PC-3 (cell line): ENCODE data around the gene STX11. TPM values are rescaled to one million over a fixed set of nuclear protein-coding genes. Genes with fewer than 3 reads are reported as not detected.

Source experiments
- ATAC-seq: fragments of 200-7000 bp; cut with Tn5 transposase; 2 replicates; pipeline ENCODE4 v1.9.1; 2020; ENCODE audit warnings: mild to moderate bottlenecking, moderate library complexity
- BruUV-seq: library from RNA; stranded (reverse); fragments of 400-500 nt; replicated peaks from 2 replicates; lab custom pipeline; 2021; lab: Mats Ljungman, UMichigan
- CTCF ChIA-PET: fragments of 300-600 bp; sonication (Branson Sonifier 250); formaldehyde crosslinking; loops from one replicate; lab custom pipeline; 2022; ENCODE audit warnings: antibody characterized with exemption; lab: Charles Lee
- POLR2A ChIA-PET: fragments of 300-600 bp; sonication (Branson Sonifier 250); formaldehyde crosslinking; loops from one replicate; lab custom pipeline; 2022; ENCODE audit warnings: antibody characterized with exemption; ENCODE audit not compliant: unreplicated experiment; lab: Charles Lee
- DNase-seq: peaks from one replicate; pipeline ENCODE4 v3.0.0-alpha.2; 2015
- H2AFZ ChIP-seq: fragments of 300-600 bp; sonication (generic); 2 replicates; pipeline ENCODE4 v1.6.0; 2016; ENCODE audit warnings: antibody characterized with exemption, low read length
- H3F3A ChIP-seq: fragments of 300-600 bp; sonication (generic); one replicate; pipeline ENCODE4 v1.6.0; 2017; ENCODE audit warnings: antibody characterized with exemption, low read length, control low read depth, mild to moderate bottlenecking; ENCODE audit not compliant: unreplicated experiment
- H3K27ac ChIP-seq: fragments of 300-600 bp; sonication (generic); 2 replicates; pipeline ENCODE4 v1.5.1; 2016; ENCODE audit warnings: mild to moderate bottlenecking, low read length
- H3K27me3 ChIP-seq: fragments of 300-600 bp; sonication (generic); 2 replicates; pipeline ENCODE4 v1.6.1; 2016; ENCODE audit warnings: low read length, mixed read lengths
- H3K36me3 ChIP-seq: fragments of 300-600 bp; sonication (generic); 2 replicates; pipeline ENCODE4 v1.6.1; 2016; ENCODE audit warnings: low read depth, mixed run types, low read length, mixed read lengths
- H3K4me1 ChIP-seq: fragments of 300-600 bp; sonication (generic); 2 replicates; pipeline ENCODE4 v1.5.1; 2016; ENCODE audit warnings: low read length; ENCODE audit not compliant: insufficient read depth
- H3K4me2 ChIP-seq: fragments of 300-600 bp; sonication (generic); 2 replicates; pipeline ENCODE4 v1.6.0; 2016; ENCODE audit warnings: low read length
- H3K4me3 ChIP-seq: fragments of 300-600 bp; sonication (generic); 2 replicates; pipeline ENCODE4 v1.5.1; 2016; ENCODE audit warnings: mild to moderate bottlenecking, low read length, mixed read lengths
- H3K79me2 ChIP-seq: fragments of 300-600 bp; sonication (generic); 2 replicates; pipeline ENCODE4 v1.6.1; 2017; ENCODE audit warnings: low read length, mixed read lengths
- H3K9ac ChIP-seq: fragments of 300-600 bp; sonication (generic); 2 replicates; pipeline ENCODE4 v1.6.0; 2016; ENCODE audit warnings: mild to moderate bottlenecking, low read length
- H3K9me2 ChIP-seq: fragments of 300-600 bp; sonication (generic); replicated peaks from 2 replicates; pipeline ENCODE4 v1.6.1; 2016; ENCODE audit warnings: mixed run types, low read length, mixed read lengths
- H3K9me3 ChIP-seq: fragments of 300-600 bp; sonication (generic); 2 replicates; pipeline ENCODE4 v1.6.1; 2016; ENCODE audit warnings: low read length, mixed read lengths
- H4K20me1 ChIP-seq: fragments of 300-600 bp; sonication (generic); 2 replicates; pipeline ENCODE4 v1.6.1; 2016; ENCODE audit warnings: low read length, mixed read lengths
- CTCF ChIP-seq: fragments of 300-600 bp; sonication (generic); conservative IDR thresholded peaks from 2 replicates; pipeline ENCODE4 v1.5.1; 2017; ENCODE audit warnings: antibody characterized with exemption, low read depth, mild to moderate bottlenecking, low read length
- EZH2 ChIP-seq: fragments of 300-600 bp; sonication (generic); IDR thresholded peaks from one replicate; pipeline ENCODE4 v1.6.1; 2017; ENCODE audit warnings: antibody characterized with exemption, mild to moderate bottlenecking, low read length; ENCODE audit not compliant: unreplicated experiment
- EZH2phosphoT487 ChIP-seq: fragments of 300-600 bp; sonication (generic); IDR thresholded peaks from 2 replicates; pipeline ENCODE4 v1.6.1; 2018; ENCODE audit warnings: mild to moderate bottlenecking, antibody characterized with exemption, low read length, borderline replicate concordance
- intact Hi-C: fragments of 100-400 bp; cut with micrococcal nuclease; formaldehyde crosslinking; loops from 2 replicates; pipeline ENCODE4 v1.9.0; 2023
- total RNA-seq: library from RNA; depleted of rRNA; stranded (reverse); fragments of >200 nt; gene quantifications from 2 replicates; pipeline ENCODE4 v1.2.3, GENCODE V29; 2014

The STX11 gene
- total RNA-seq, 1 experiment from 2014 or later = 1.5 TPM

GRCh38 chr6:144195671-144196270, 45.5 kb downstream of the STX11 start:
- POLR2A ChIA-PET = no interaction called here
- Histone ChIP-seq H3K4me1 (peaks cover 11% of the 10 kb centered on the region), H4K20me1 (no peaks in the 10 kb centered on the region), H3K79me2 (no peaks in the 10 kb centered on the region), H3K9me2 (no peaks in the 10 kb centered on the region), H3K9me3 (no peaks in the 10 kb centered on the region), H3K27ac (peak overlapping the region; percentile 38; the same call in 1 of the 2 replicates), H3K4me2 (0 out of 2 replicates have a peak overlapping the region, but pooled peaks have one; percentile 8), H3K27me3 (no peaks in the 10 kb centered on the region), H3K36me3 (no peaks in the 10 kb centered on the region), H2AFZ (no peak overlapping the region; the same call in 1 of the 2 replicates), H3K4me3 (no peak overlapping the region), H3K9ac (no peak overlapping the region), H3F3A (no peaks in the 10 kb centered on the region)
- ATAC-seq = peak; percentile 58; the same call in 1 of the 2 replicates
- intact Hi-C loops = no loop called here
- TF ChIP-seq EZH2phosphoT487 = no peak
- no peak for TF ChIP-seq CTCF
- no peak for TF ChIP-seq EZH2
- peak; percentile 87 for DNase-seq
- CTCF ChIA-PET = no interaction called here
- no TSS peak for BruUV-seq

DNA sequence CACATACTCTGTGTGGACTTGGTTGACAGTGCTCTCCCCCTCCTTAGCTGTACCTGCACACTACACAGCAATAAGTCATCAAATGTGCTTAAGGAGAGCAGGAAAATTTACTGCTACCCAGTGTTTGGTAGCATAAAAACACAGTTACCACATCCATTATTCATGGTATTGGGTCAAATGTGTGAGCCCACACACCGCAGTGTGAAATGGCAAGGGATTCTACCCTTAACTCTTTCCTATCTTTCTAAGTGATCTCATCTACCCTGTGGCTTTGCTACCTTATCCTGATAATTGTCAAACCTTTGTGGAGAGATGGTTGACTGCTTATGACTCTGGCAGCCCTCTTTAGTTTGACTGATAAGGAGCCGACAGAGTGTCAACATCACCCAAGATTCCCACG, 47.6 kb downstream of the STX11 start:
- peaks cover 8% of the 10 kb centered on the region for H3K9me3 ChIP-seq
- H3K79me2 ChIP-seq = no peaks in the 10 kb centered on the region
- H3K4me3 ChIP-seq = no peak overlapping the region
- no peaks in the 10 kb centered on the region for H3K27me3 ChIP-seq
- no peak overlapping the region for H3K27ac ChIP-seq
- no peak overlapping the region for H2AFZ ChIP-seq
- no peaks in the 10 kb centered on the region for H3F3A ChIP-seq
- intact Hi-C loops = no loop called here
- no peak for TF ChIP-seq EZH2phosphoT487
- TF ChIP-seq CTCF = no peak
- no peak for TF ChIP-seq EZH2
- POLR2A ChIA-PET = no interaction called here
- BruUV-seq = no TSS peak
- ATAC-seq (no peak), DNase-seq (no peak)
- no peaks in the 10 kb centered on the region for H3K36me3 ChIP-seq
- no peak overlapping the region for H3K9ac ChIP-seq
- CTCF ChIA-PET = no interaction called here
- no peaks in the 10 kb centered on the region for H4K20me1 ChIP-seq
- H3K9me2 ChIP-seq = no peaks in the 10 kb centered on the region
- H3K4me1 ChIP-seq = peaks cover 5% of the 10 kb centered on the region
- H3K4me2 ChIP-seq = no peak overlapping the region

DNA sequence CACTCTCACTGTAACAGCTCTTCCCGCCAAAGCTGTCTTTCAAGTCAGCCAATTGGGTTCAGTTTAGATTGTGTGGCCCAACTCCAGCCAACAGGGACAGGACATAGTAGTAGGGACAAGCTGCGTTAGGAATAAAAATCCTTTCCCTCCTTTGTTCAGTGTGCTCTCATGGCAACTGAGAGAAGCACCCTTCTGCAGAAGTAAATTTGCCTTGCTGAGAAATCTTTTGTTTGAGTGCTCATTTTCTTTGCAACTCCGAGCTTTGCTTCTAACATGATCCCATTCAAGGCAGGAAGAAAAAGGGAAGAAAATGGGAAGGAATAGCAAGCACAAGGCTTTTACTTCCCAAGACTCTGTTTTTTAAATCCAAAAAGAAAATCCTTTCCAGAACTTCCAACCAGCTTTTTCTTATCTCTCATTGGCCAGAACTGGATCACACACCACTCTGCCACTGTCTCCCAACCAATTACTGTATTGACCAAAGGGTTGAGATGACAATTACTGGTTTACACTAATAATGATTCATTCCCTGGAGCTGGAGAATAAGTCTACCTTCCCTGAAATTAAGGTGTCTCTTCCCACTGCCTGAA, 52.7 kb downstream of the STX11 start:
- H3F3A ChIP-seq = no peaks in the 10 kb centered on the region
- 0 out of 2 replicates have a peak, but pooled peaks cover 5% of the 10 kb centered on the region for H3K36me3 ChIP-seq
- H3K4me2 ChIP-seq = no peak overlapping the region
- peaks cover 14% of the 10 kb centered on the region for H3K9me3 ChIP-seq
- H3K4me1 ChIP-seq = no peaks in the 10 kb centered on the region
- DNase-seq = no peak
- no peak for ATAC-seq
- H3K9ac ChIP-seq = no peak overlapping the region
- TF ChIP-seq CTCF (no peak), EZH2 (no peak), EZH2phosphoT487 (no peak)
- POLR2A ChIA-PET = no interaction called here
- no peak overlapping the region for H3K27ac ChIP-seq
- H3K9me2 ChIP-seq = no peaks in the 10 kb centered on the region
- CTCF ChIA-PET = no interaction called here
- H3K27me3 ChIP-seq = no peaks in the 10 kb centered on the region
- no peak overlapping the region for H3K4me3 ChIP-seq
- no TSS peak for BruUV-seq
- H3K79me2 ChIP-seq = no peaks in the 10 kb centered on the region
- intact Hi-C loops = no loop called here
- H4K20me1 ChIP-seq = no peaks in the 10 kb centered on the region
- H2AFZ ChIP-seq = no peak overlapping the region
